Ecto neural progenitor cell (in vitro differentiated cells): Measurements from ENCODE around the gene NPIPB4.
"Not testable (repeated sequence)": the region's sequence is repeated elsewhere in the genome, so short reads cannot be mapped to it uniquely, and the experiment has no call there.

Experiments used
- DNase-seq: peaks from one replicate; pipeline ENCODE4 v3.0.0-alpha.2; 2018; ENCODE audit warnings: low spot score

Gene NPIPB4

GRCh38 chr16:21857656-21858055 lies at the start of gene NPIPB4:
TSS of gene NPIPB4 (minus strand) at chr16:21857756. CDS start at chr16:21857378, 378 bp downstream.
- DNase-seq, result not testable (repeated sequence)

- not testable (repeated sequence) for DNase-seq
Measured at GRCh38 chr16:21898998-21899397, 41.4 kb upstream of the NPIPB4 start.

GRCh38 chr16:21881988-21882387 lies 24.4 kb upstream of the NPIPB4 start:
- DNase-seq, result not testable (repeated sequence)

GRCh38 chr16:21837186-21837585 lies 20.4 kb downstream of the NPIPB4 start:
- not testable (repeated sequence) for DNase-seq

- not testable (repeated sequence) for DNase-seq
Measured at GRCh38 chr16:21836334-21836733, 21.2 kb downstream of the NPIPB4 start.

GRCh38 chr16:21835747-21836146 lies 21.8 kb downstream of the NPIPB4 start:
- not testable (repeated sequence) for DNase-seq

- not testable (repeated sequence) for DNase-seq
Measured at GRCh38 chr16:21834211-21834610, 23.3 kb downstream of the NPIPB4 start.

GRCh38 chr16:21829929-21830328 lies 27.6 kb downstream of the NPIPB4 start:
- DNase-seq, result not testable (repeated sequence)

- not testable (repeated sequence) for DNase-seq
Measured at GRCh38 chr16:21826067-21826706, 31.4 kb downstream of the NPIPB4 start.

- not testable (repeated sequence) for DNase-seq
Measured at GRCh38 chr16:21825526-21825925, 32.0 kb downstream of the NPIPB4 start.

GRCh38 chr16:21823258-21823657 lies 34.3 kb downstream of the NPIPB4 start:
- not testable (repeated sequence) for DNase-seq

GRCh38 chr16:21820908-21821465 lies 36.6 kb downstream of the NPIPB4 start:
- not testable (repeated sequence) for DNase-seq

GRCh38 chr16:21820028-21820907 lies 37.3 kb downstream of the NPIPB4 start:
- DNase-seq, result peak; percentile 81

- DNase-seq, result not testable (repeated sequence)
Measured at GRCh38 chr16:21819617-21820016, 37.9 kb downstream of the NPIPB4 start.

- DNase-seq, result not testable (repeated sequence)
Measured at GRCh38 chr16:21817012-21817411, 40.5 kb downstream of the NPIPB4 start.

GRCh38 chr16:21815694-21816093 lies 41.9 kb downstream of the NPIPB4 start:
- DNase-seq, result not testable (repeated sequence)

GRCh38 chr16:21802375-21802663 lies 55.2 kb downstream of the NPIPB4 start:
- DNase-seq, result not testable (repeated sequence)

GRCh38 chr16:21801538-21802374 lies 55.8 kb downstream of the NPIPB4 start:
- DNase-seq, result not testable (repeated sequence)

GRCh38 chr16:21798601-21799000 lies 59.0 kb downstream of the NPIPB4 start:
- not testable (repeated sequence) for DNase-seq

- DNase-seq, result not testable (repeated sequence)
Measured at GRCh38 chr16:21793310-21793709, 64.2 kb downstream of the NPIPB4 start.

GRCh38 chr16:21790506-21790905 lies 67.0 kb downstream of the NPIPB4 start:
- DNase-seq, result not testable (repeated sequence)
